ENCODE measurements around the gene DMRTB1. TPM values are rescaled to one million over a fixed set of nuclear protein-coding genes. Genes with fewer than 3 reads are reported as not detected.

DMRTB1 gene
- polyA plus RNA-seq (2013) = not detected

DNA sequence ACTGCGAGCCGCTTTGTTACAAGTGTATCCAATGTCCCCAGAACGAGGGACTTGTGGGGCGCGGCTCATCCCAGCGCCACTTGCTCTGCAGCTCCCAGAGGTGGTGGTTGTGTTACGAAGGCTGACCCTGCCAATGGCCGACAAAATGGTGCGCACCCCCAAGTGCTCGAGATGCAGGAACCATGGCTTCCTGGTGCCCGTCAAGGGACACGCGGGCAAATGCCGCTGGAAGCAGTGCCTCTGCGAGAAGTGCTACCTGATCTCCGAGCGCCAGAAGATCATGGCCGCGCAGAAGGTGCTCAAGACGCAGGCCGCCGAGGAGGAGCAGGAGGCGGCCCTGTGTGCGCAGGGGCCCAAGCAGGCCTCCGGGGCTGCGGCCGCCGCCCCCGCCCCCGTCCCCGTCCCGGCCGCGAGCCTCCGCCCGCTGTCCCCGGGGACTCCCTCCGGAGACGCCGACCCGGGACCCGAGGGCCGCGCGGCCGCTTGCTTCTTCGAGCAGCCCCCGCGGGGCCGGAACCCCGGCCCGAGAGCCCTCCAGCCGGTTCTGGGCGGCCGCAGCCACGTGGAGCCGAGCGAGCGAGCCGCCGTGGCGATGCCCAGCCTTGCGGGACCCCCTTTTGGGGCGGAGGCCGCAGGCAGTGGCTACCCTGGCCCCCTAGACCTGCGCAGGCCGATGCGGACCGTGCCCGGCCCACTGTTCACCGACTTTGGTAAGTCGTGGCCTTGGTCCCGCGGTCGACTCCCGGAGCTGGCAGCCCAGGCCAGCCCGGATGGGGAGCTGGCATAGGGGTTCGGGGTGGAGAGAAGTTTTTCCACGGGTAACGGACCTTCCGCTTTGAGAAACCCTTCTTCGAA lies at the start of gene DMRTB1:
DMRTB1 (plus strand) TSS at position 79 of the 855 bp plus-strand sequence; CDS start at position 134, 55 bp downstream.
- no peak for DNase-seq
- CTCF ChIA-PET = interaction anchor here (1.5 kb wide), 1 partner anchor 12 kb away, joined by 4 read pairs; no protein-coding TSS in a partner anchor
- Histone ChIP-seq H3K27ac (ENCODE audit: insufficient read depth in 1 of 2, low read depth in 1 of 2, low read length in 2 of 2, poor library complexity in 1 of 2, severe bottlenecking in 2 of 2) (no peak within 1 kb of the TSS), H3K9me3 (ENCODE audit: control extremely low read depth in 1 of 5, control insufficient read depth in 4 of 5, insufficient read depth in 2 of 5, low read depth in 1 of 5, low read length in 4 of 5) (no peaks in the 10 kb centered on the region), H3K27me3 (replicated peaks in 2 of 5; ENCODE audit: control insufficient read depth in 4 of 5, insufficient read depth in 5 of 5, low read length in 4 of 5) (peaks cover 0 to 2% (median 0%) of the 10 kb centered on the region in 5 experiments), H3K36me3 (ENCODE audit: control insufficient read depth in 4 of 4, insufficient read depth in 4 of 4, low read length in 3 of 4) (no peaks in the 10 kb centered on the region), H3K4me3 (ENCODE audit: control insufficient read depth in 1 of 7, extremely low read depth in 1 of 7, insufficient read depth in 4 of 7, low read depth in 2 of 7, low read length in 6 of 7) (no peak within 1 kb of the TSS), H3K4me1 (ENCODE audit: control extremely low read depth in 1 of 4, control insufficient read depth in 4 of 4, insufficient read depth in 4 of 4, low read length in 3 of 4) (peaks cover 0 to 2% (median 0%) of the 10 kb centered on the region in 4 experiments)
- POLR2A ChIA-PET = interaction anchor here (0.7 kb wide), 1 partner anchor 11 kb away, joined by 3 read pairs; no protein-coding TSS in a partner anchor
- 96% methylated on average over 81 of the region's 82 CpGs for WGBS (ENCODE audit: insufficient coverage)

DNA sequence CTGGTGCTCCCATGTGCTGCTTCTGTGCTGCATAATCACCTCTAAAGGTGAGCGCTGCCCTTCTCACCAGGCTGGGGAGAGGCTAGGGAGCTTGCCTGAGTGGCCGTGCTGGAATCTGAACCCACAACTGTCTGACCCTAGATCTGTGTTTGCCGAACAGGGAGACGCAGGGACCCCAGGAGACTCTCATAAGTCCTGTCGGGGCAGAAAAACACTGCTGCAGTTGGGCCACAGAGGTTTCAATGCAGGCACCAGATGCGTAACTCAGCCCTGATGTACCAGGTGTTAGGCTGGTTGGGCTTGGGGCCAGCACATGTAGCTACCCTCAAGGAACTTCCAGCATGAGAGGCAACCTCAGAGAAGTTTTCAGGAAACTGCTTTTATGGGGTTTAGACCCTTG lies 49.5 kb upstream of the DMRTB1 start:
- ChIA-PET CTCF (interaction anchor here (1.7 kb wide), 1 partner anchor 16 kb away, joined by 4 read pairs; no protein-coding TSS in a partner anchor), POLR2A (no interaction called here)
- H3K4me3 ChIP-seq (ENCODE audit: control insufficient read depth in 1 of 7, extremely low read depth in 1 of 7, insufficient read depth in 4 of 7, low read depth in 2 of 7, low read length in 6 of 7) = no peak overlapping the region
- H3K27ac ChIP-seq (ENCODE audit: insufficient read depth in 1 of 2, low read depth in 1 of 2, low read length in 2 of 2, poor library complexity in 1 of 2, severe bottlenecking in 2 of 2) = no peak overlapping the region
- no peaks in the 10 kb centered on the region for H3K9me3 ChIP-seq (ENCODE audit: control extremely low read depth in 1 of 5, control insufficient read depth in 4 of 5, insufficient read depth in 2 of 5, low read depth in 1 of 5, low read length in 4 of 5)
- H3K27me3 ChIP-seq (replicated peaks in 2 of 5; ENCODE audit: control insufficient read depth in 4 of 5, insufficient read depth in 5 of 5, low read length in 4 of 5) = peaks cover 0 to 5% (median 0%) of the 10 kb centered on the region in 5 experiments
- no peaks in the 10 kb centered on the region for H3K36me3 ChIP-seq (ENCODE audit: control insufficient read depth in 4 of 4, insufficient read depth in 4 of 4, low read length in 3 of 4)
- H3K4me1 ChIP-seq (ENCODE audit: control extremely low read depth in 1 of 4, control insufficient read depth in 4 of 4, insufficient read depth in 4 of 4, low read length in 3 of 4) = peaks cover 0 to 6% (median 0%) of the 10 kb centered on the region in 4 experiments
- 85% methylated on average over 6 of the region's 6 CpGs for WGBS (ENCODE audit: insufficient coverage)
- no peak for DNase-seq

DNA sequence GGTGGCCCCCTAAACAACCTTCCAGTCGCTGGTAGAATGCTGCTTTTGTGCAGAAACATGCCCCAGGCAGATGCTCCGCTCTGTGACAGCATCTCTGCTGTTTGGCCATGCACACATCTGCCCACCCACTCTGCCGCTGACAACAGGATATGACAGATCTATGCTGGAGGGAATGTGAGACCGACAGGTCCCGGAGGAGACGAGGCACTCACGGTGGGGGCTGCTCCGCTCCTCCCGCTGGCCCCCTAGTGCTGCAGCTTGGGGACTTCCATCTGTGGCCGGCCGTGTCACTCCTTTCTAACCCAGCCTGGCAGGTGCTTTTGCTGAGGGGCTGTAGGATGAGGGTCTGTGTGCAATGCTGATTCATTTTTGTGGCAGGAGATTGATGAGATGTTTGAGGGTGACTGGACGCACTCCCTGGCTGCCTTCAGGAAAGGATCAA lies 49.1 kb upstream of the DMRTB1 start:
- H3K4me1 ChIP-seq (ENCODE audit: control extremely low read depth in 1 of 4, control insufficient read depth in 4 of 4, insufficient read depth in 4 of 4, low read length in 3 of 4) = peaks cover 0 to 6% (median 0%) of the 10 kb centered on the region in 4 experiments
- H3K27ac ChIP-seq (ENCODE audit: insufficient read depth in 1 of 2, low read depth in 1 of 2, low read length in 2 of 2, poor library complexity in 1 of 2, severe bottlenecking in 2 of 2) = no peak overlapping the region
- peaks cover 0 to 5% (median 0%) of the 10 kb centered on the region in 5 experiments for H3K27me3 ChIP-seq (replicated peaks in 2 of 5; ENCODE audit: control insufficient read depth in 4 of 5, insufficient read depth in 5 of 5, low read length in 4 of 5)
- ChIA-PET CTCF (interaction anchor here (1.7 kb wide), 1 partner anchor 16 kb away, joined by 4 read pairs; no protein-coding TSS in a partner anchor), POLR2A (no interaction called here)
- WGBS (ENCODE audit: insufficient coverage) = 90% methylated on average over 9 of the region's 12 CpGs
- no peak for DNase-seq
- no peaks in the 10 kb centered on the region for H3K36me3 ChIP-seq (ENCODE audit: control insufficient read depth in 4 of 4, insufficient read depth in 4 of 4, low read length in 3 of 4)
- H3K9me3 ChIP-seq (ENCODE audit: control extremely low read depth in 1 of 5, control insufficient read depth in 4 of 5, insufficient read depth in 2 of 5, low read depth in 1 of 5, low read length in 4 of 5) = no peaks in the 10 kb centered on the region
- no peak overlapping the region for H3K4me3 ChIP-seq (ENCODE audit: control insufficient read depth in 1 of 7, extremely low read depth in 1 of 7, insufficient read depth in 4 of 7, low read depth in 2 of 7, low read length in 6 of 7)

DNA sequence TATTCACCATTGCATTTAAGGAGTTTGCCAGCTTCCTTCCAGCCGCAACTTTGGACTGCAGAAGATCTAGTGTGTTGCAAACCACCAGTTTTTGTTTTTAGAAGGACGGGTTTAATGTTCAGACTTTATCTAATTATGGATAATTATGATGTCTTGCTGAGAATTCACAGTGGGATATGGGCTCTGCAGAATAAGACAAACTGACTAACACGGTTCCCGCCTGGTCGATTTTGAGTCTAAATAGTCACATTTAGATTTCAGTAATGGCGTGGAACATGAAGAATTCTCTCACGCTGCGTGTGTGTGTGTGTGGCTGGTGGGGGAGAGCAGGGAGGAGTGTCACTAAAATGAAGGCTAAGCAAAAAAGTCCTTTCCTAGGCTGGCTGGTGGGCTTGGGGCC lies 48.5 kb upstream of the DMRTB1 start:
- 97% methylated on average over 8 of the region's 8 CpGs for WGBS (ENCODE audit: insufficient coverage)
- POLR2A ChIA-PET = no interaction called here
- DNase-seq = no peak
- H3K4me3 ChIP-seq (ENCODE audit: control insufficient read depth in 1 of 7, extremely low read depth in 1 of 7, insufficient read depth in 4 of 7, low read depth in 2 of 7, low read length in 6 of 7) = no peak overlapping the region
- CTCF ChIA-PET = no interaction called here
- peaks cover 0 to 6% (median 0%) of the 10 kb centered on the region in 4 experiments for H3K4me1 ChIP-seq (ENCODE audit: control extremely low read depth in 1 of 4, control insufficient read depth in 4 of 4, insufficient read depth in 4 of 4, low read length in 3 of 4)
- peaks cover 0 to 3% (median 0%) of the 10 kb centered on the region in 5 experiments for H3K27me3 ChIP-seq (replicated peaks in 2 of 5; ENCODE audit: control insufficient read depth in 4 of 5, insufficient read depth in 5 of 5, low read length in 4 of 5)
- H3K9me3 ChIP-seq (ENCODE audit: control extremely low read depth in 1 of 5, control insufficient read depth in 4 of 5, insufficient read depth in 2 of 5, low read depth in 1 of 5, low read length in 4 of 5) = no peaks in the 10 kb centered on the region
- H3K36me3 ChIP-seq (ENCODE audit: control insufficient read depth in 4 of 4, insufficient read depth in 4 of 4, low read length in 3 of 4) = no peaks in the 10 kb centered on the region
- H3K27ac ChIP-seq (ENCODE audit: insufficient read depth in 1 of 2, low read depth in 1 of 2, low read length in 2 of 2, poor library complexity in 1 of 2, severe bottlenecking in 2 of 2) = no peak overlapping the region

DNA sequence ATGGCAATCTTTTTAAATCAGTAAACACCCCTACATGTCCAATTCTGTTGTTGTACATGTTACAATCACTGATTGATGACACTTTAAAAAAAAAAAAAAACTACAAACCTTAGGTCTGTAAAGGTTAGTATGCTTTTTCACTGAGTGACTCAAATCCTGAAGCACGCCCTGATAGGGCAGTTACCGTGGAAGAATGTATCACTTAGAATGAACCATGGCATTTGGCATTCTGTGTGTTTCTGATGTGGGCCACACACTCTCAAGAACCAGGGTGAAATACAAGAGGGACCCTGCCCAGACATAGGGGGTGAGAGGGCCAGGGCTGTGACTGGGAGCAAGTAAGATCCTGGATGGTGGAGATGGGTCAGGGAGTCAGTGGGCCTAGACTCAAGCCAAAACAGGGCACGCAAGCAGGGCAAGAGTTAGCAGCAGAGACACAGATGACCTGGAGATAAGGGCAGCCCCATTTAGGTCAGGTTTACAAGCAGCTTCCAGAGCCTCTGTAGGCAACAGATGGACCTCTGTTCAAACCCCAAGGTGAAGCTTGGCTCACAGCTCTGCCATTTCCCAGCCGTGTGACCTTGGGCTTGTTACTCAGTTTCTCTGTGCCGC lies 47.6 kb upstream of the DMRTB1 start:
- Histone ChIP-seq H3K27ac (ENCODE audit: insufficient read depth in 1 of 2, low read depth in 1 of 2, low read length in 2 of 2, poor library complexity in 1 of 2, severe bottlenecking in 2 of 2) (no peak overlapping the region), H3K4me1 (ENCODE audit: control extremely low read depth in 1 of 4, control insufficient read depth in 4 of 4, insufficient read depth in 4 of 4, low read length in 3 of 4) (peaks cover 0 to 6% (median 0%) of the 10 kb centered on the region in 4 experiments), H3K4me3 (ENCODE audit: control insufficient read depth in 1 of 7, extremely low read depth in 1 of 7, insufficient read depth in 4 of 7, low read depth in 2 of 7, low read length in 6 of 7) (no peak overlapping the region), H3K9me3 (ENCODE audit: control extremely low read depth in 1 of 5, control insufficient read depth in 4 of 5, insufficient read depth in 2 of 5, low read depth in 1 of 5, low read length in 4 of 5) (no peaks in the 10 kb centered on the region), H3K27me3 (replicated peaks in 2 of 5; ENCODE audit: control insufficient read depth in 4 of 5, insufficient read depth in 5 of 5, low read length in 4 of 5) (no peaks in the 10 kb centered on the region), H3K36me3 (ENCODE audit: control insufficient read depth in 4 of 4, insufficient read depth in 4 of 4, low read length in 3 of 4) (no peaks in the 10 kb centered on the region)
- ChIA-PET CTCF (no interaction called here), POLR2A (no interaction called here)
- WGBS (ENCODE audit: insufficient coverage) = 90% methylated on average over 4 of the region's 5 CpGs
- DNase-seq = no peak

DNA sequence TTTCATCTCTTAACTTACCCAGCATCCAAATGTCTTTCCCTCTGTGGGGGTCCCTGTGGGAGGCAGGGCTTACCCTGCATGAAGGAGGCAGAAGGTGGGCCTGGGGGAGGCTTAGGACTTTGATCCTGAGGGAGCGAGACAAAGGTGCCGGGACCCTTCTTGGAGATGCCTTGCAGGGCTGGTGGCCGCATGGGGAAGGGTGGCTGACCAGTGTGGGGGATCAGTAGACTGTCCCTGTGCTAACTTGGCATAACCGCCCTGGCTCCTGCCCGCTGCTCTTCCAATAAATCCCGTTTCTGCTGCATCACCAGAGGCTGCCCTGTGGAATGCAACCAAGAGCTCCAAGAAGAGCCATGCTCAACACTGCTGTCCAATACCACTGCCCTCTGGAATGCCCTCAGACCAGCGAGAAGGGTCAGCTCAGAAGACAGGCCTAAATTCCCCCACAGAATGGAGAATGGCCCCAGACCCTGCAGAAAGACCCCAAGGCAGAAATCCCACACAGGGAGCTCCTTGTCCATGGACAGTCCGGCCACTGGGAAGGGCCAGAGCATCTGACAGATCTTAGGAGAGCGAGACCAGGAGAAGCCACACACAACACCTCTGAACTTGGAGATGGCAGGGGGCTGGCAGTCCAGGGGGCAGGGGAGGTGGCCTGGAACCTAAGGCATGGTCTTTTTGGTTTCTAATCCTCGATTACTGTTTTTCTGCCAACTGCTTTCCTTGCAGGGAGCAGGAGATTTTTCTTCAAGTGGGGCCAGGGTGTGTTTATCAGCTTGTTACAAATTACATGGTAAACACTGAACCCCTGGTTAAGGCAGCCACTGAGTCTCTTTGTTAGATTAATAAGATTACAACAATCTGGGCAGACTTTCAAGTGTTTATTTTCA lies 46.7 kb upstream of the DMRTB1 start:
- no peaks in the 10 kb centered on the region for H3K27me3 ChIP-seq (replicated peaks in 2 of 5; ENCODE audit: control insufficient read depth in 4 of 5, insufficient read depth in 5 of 5, low read length in 4 of 5)
- ChIA-PET CTCF (interaction anchor here (1.4 kb wide), 1 partner anchor 134 kb away, joined by 3 read pairs; no protein-coding TSS in a partner anchor), POLR2A (interaction anchor here (0.6 kb wide), 1 partner anchor 29 kb away, joined by 4 read pairs; no protein-coding TSS in a partner anchor)
- H3K4me3 ChIP-seq (ENCODE audit: control insufficient read depth in 1 of 7, extremely low read depth in 1 of 7, insufficient read depth in 4 of 7, low read depth in 2 of 7, low read length in 6 of 7) = no peak overlapping the region
- H3K9me3 ChIP-seq (ENCODE audit: control extremely low read depth in 1 of 5, control insufficient read depth in 4 of 5, insufficient read depth in 2 of 5, low read depth in 1 of 5, low read length in 4 of 5) = no peaks in the 10 kb centered on the region
- peaks cover 0 to 13% (median 5%) of the 10 kb centered on the region in 4 experiments for H3K4me1 ChIP-seq (ENCODE audit: control extremely low read depth in 1 of 4, control insufficient read depth in 4 of 4, insufficient read depth in 4 of 4, low read length in 3 of 4)
- WGBS (ENCODE audit: insufficient coverage) = 93% methylated on average over 9 of the region's 10 CpGs
- DNase-seq = no peak
- H3K36me3 ChIP-seq (ENCODE audit: control insufficient read depth in 4 of 4, insufficient read depth in 4 of 4, low read length in 3 of 4) = no peaks in the 10 kb centered on the region
- H3K27ac ChIP-seq (ENCODE audit: insufficient read depth in 1 of 2, low read depth in 1 of 2, low read length in 2 of 2, poor library complexity in 1 of 2, severe bottlenecking in 2 of 2) = no peak overlapping the region

Measured in common myeloid progenitor, CD34-positive (primary cell).